ENCODE results near the gene LPP. TPM values are rescaled to one million over a fixed set of nuclear protein-coding genes. Genes with fewer than 3 reads are reported as not detected.

Gene LPP
- polyA plus RNA-seq, 2 of the 4 experiments (the other 2 are of a cell fraction), result 11.0 to 30.8 TPM

GRCh38 chr3:188884299-188885043 lies 730.5 kb downstream of the LPP start:
- FAIRE-seq (no peak), ATAC-seq (no peak), DNase-seq (ENCODE audit: low read depth in 1 of 2, low spot score in 1 of 2) (no peak)
- POLR2A ChIA-PET, result no interaction called here
- Histone ChIP-seq H3K4me2 (no peak overlapping the region), H3K4me3 (no peak overlapping the region), H3K9me3 (no peaks in the 10 kb centered on the region), H3K4me1 (peaks cover 32% of the 10 kb centered on the region), H3K27ac (0 out of 6 replicates have a peak overlapping the region, but pooled peaks of 1 of the 2 experiments have one; percentile 32)
- TF ChIP-seq HES2 (IDR thresholded peaks at IDR 0.05), result no peak
- TF ChIP-seq TFCP2L1 (CRISPR knock-in tag; IDR thresholded peaks at IDR 0.05), result no peak
- no peak for TF ChIP-seq CHD4 (IDR thresholded peaks at IDR 0.05; ENCODE audit: borderline replicate concordance)
- no peak for TF ChIP-seq JUNB (IDR thresholded peaks at IDR 0.05)
- no peak for TF ChIP-seq SREBF2 (IDR thresholded peaks at IDR 0.05)
- TF ChIP-seq FOSB (CRISPR knock-in tag; IDR thresholded peaks at IDR 0.05), result no peak
- no peak for TF ChIP-seq ZNF302 (CRISPR knock-in tag; IDR thresholded peaks at IDR 0.05)
- no peak for TF ChIP-seq GATA3 (IDR thresholded peaks at IDR 0.05; ENCODE audit: borderline replicate concordance)
- TF ChIP-seq ZSCAN20 (CRISPR knock-in tag; IDR thresholded peaks at IDR 0.05), result no peak
- TF ChIP-seq SMC3 (IDR thresholded peaks at IDR 0.05), result no peak
- TF ChIP-seq ELK1 (IDR thresholded peaks at IDR 0.05; ENCODE audit: low read depth, low read length), result no peak
- TF ChIP-seq KDM5A (IDR thresholded peaks at IDR 0.05), result no peak
- no peak for TF ChIP-seq RNF2 (IDR thresholded peaks at IDR 0.05; ENCODE audit: borderline replicate concordance, low read depth)
- TF ChIP-seq CBX8 (IDR thresholded peaks at IDR 0.05), result no peak
- TF ChIP-seq MYC (IDR thresholded peaks at IDR 0.05; ENCODE audit: borderline replicate concordance, low read length), result no peak
- TF ChIP-seq MAFK (IDR thresholded peaks at IDR 0.05; ENCODE audit: partially characterized antibody), result no peak
- TF ChIP-seq FOXS1 (CRISPR knock-in tag; IDR thresholded peaks at IDR 0.05), result no peak
- CTCF ChIA-PET, result no interaction called here
- 94% methylated on average over 11 of the region's 11 CpGs for WGBS (ENCODE audit: missing lambda C conversion rate)

GRCh38 chr3:188888321-188889053 lies 734.5 kb downstream of the LPP start:
- no peak for DNase-seq (ENCODE audit: low read depth in 1 of 2, low spot score in 1 of 2)
- Histone ChIP-seq H3K4me2 (no peak overlapping the region), H3K27ac (no peak overlapping the region), H3K4me1 (no peaks in the 10 kb centered on the region), H3K9me3 (no peaks in the 10 kb centered on the region), H3K4me3 (no peak overlapping the region)
- no peak for TF ChIP-seq HDAC2 (IDR thresholded peaks at IDR 0.05)
- TF ChIP-seq JUNB (IDR thresholded peaks at IDR 0.05), result no peak
- TF ChIP-seq TP53 (CRISPR knock-in tag; IDR thresholded peaks at IDR 0.05), result no peak
- TF ChIP-seq POLR2AphosphoS2 (conservative IDR thresholded peaks at IDR 0.05; ENCODE audit: low read length), result no peak
- no peak for TF ChIP-seq RFX5 (IDR thresholded peaks at IDR 0.05)
- TF ChIP-seq SMC3 (IDR thresholded peaks at IDR 0.05), result no peak
- TF ChIP-seq CBX2 (IDR thresholded peaks at IDR 0.05; ENCODE audit: borderline replicate concordance, low read depth), result no peak
- no peak for TF ChIP-seq CTCF (IDR thresholded peaks at IDR 0.05)
- no peak for TF ChIP-seq EHMT2 (IDR thresholded peaks at IDR 0.05; ENCODE audit: low read depth)
- TF ChIP-seq BHLHE40 (IDR thresholded peaks at IDR 0.05; ENCODE audit: low read depth, low read length), result no peak
- TF ChIP-seq RCOR1 (IDR thresholded peaks at IDR 0.05; ENCODE audit: low read depth, low read length), result no peak
- TF ChIP-seq CEBPB (IDR thresholded peaks at IDR 0.05), result no peak
- TF ChIP-seq HOXA7 (CRISPR knock-in tag; IDR thresholded peaks at IDR 0.05), result no peak
- no peak for TF ChIP-seq ATOH8 (CRISPR knock-in tag; IDR thresholded peaks at IDR 0.05; ENCODE audit: low read depth)
- no peak for TF ChIP-seq JUN (IDR thresholded peaks at IDR 0.05)
- no peak for TF ChIP-seq CHD2 (IDR thresholded peaks at IDR 0.05; ENCODE audit: low read length, partially characterized antibody)
- no peak for TF ChIP-seq EP300 (IDR thresholded peaks at IDR 0.05)
- ATAC-seq, result no peak
- no peak for FAIRE-seq
- ChIA-PET POLR2A (no interaction called here), CTCF (no interaction called here)
- WGBS (ENCODE audit: missing lambda C conversion rate), result 91% methylated on average over 14 of the region's 14 CpGs
